GM11168 (cell line): ENCODE results near the gene GPR137B.
"Not testable (repeated sequence)": the region's sequence is repeated elsewhere in the genome, so short reads cannot be mapped to it uniquely, and the experiment has no call there.

ENCODE experiments used
- in situ Hi-C: fragments of 300-500 bp; cut with MboI; formaldehyde crosslinking; loops from one replicate; pipeline ENCODE4 v1.12.0; 2022; ENCODE audit warnings: low sequenced_read_pairs; ENCODE audit not compliant: unreplicated experiment

Gene GPR137B

GRCh38 chr1:236142253-236143103 lies at the start of gene GPR137B:
Gene GPR137B, plus strand, starts transcription at chr1:236142539. Its CDS starts 84 bp downstream, at chr1:236142623.
- in situ Hi-C loops: no loop called here

- in situ Hi-C loops: no loop called here
Measured at GRCh38 chr1:236092899-236093298, 49.4 kb upstream of the GPR137B start.

GRCh38 chr1:236095705-236096520 lies 46.4 kb upstream of the GPR137B start:
- in situ Hi-C loops: no loop called here

DNA sequence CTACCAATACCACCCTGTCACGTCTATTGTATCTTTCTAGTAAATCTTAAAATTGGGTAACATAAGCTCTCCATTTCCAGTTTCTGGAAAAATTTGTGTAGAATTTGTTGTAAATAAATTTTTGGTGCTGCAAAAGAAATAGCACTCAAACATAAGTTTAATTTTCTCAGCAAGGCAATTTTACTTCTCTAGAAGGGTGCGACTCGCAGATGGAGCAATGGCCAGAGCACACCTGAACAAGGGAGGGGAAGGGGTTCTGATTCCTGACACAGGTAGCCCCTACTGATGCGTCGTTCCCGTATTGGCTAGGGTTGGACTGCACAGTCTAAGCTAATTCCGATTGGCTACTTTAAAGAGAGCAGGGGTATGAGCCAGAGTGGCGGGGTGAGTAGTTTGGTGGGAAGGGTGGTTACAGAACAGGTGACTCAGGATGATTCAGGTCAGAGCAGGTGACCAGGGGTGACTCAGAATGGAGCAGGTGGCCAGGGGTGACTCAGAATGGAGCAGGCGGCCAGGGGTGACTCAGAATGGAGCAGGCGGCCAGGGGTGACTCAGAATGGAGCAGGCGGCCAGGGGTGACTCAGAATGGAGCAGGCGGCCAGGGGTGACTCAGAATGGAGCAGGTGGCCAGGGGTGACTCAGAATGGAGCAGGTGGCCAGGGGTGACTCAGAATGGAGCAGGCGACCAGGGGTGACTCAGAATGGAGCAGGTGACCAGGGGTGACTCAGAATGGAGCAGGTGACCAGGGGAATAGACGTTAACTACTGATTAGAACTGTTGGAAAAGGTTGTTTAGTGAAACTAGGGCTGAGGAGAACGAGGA lies 45.5 kb upstream of the GPR137B start:
- in situ Hi-C loops: not testable (repeated sequence)

GRCh38 chr1:236098267-236098666 lies 44.1 kb upstream of the GPR137B start:
- in situ Hi-C loops: no loop called here

DNA sequence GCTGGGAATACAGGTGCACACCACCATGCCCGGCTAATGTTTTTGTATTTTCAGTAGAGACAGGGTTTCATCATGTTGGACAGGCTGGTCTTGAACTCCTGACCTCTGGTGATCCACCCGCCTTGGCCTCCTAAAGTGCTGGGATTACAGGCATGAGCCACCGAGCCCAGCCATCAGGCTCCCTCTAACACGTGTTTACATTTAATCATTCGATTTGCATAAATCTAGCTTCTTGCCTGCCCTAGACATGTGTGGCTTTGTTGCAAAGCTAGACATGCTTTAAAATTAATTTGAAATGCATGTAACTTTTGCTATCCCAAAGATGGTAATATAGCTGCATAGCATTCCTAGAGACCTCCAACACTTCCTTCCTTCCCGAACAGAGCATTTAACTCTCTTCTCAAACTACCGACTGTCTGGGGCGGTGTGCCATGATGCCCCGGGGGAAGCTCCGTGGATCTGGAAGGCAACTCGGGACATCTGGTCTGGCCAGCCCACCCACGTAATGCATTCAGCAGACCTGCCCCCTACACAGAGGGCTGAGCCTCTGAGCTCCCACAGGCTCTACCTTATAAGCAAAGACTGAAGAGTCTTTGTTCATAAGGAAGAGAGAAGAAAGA lies 42.9 kb upstream of the GPR137B start:
- in situ Hi-C loops: no loop called here

GRCh38 chr1:236100799-236101198 lies 41.5 kb upstream of the GPR137B start:
- in situ Hi-C loops: loop anchor here (25.0 kb wide), 2 partner anchors 187 to 762 kb away; partner anchors contain the start of gene ERO1B

DNA sequence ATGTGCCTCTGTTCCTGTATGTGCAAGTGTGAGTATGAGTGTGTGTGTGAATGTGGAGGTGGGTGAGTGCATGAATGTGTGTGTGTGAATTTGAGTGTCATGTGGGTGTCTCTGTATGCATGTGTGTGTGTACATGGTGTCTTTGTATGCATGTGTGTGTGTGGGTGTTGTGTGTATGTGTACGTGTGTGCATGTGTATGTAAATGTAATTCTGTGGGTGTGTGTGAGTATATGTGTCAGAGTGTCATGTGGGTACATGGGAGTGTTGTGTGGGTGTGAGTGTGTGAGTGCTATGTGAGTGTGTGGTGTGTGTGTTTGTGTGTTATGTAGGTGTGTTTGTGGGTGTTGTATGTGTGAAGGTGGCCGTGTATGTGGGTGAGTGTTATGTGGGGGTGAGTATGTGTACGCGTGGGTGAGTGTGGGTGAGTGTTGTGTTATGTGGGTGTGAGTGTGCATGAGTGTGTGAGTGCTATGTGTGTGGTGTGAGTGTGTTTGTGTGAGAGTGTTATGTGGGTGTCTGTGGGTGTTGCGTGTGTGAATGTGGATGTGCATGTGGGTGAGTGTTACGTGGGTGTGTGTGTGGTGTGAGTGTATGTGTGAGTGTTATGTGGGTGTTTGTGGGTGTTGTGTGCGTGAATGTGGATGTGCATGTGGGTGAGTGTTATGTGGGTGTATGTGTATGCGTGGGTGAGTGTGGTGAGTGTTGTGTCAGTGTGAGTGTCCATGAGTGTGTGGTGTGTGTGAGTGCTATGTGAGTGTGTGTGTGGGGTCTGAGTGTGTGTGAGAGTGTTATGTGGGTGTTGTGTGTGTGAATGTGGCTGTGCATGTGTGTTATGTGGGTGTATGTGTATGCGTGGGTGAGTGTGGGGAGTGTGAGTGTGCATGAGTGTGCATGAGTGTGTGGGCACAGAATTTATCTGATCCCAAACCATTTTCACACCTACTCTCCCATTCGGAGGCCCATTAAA lies 40.8 kb upstream of the GPR137B start:
- in situ Hi-C loops: loop anchor here (25.0 kb wide), 2 partner anchors 186 to 761 kb away; partner anchors contain the start of gene ERO1B

- in situ Hi-C loops: loop anchor here (25.0 kb wide), 2 partner anchors 185 to 760 kb away; partner anchors contain the start of gene ERO1B
Measured at GRCh38 chr1:236102611-236103010, 39.7 kb upstream of the GPR137B start.

DNA sequence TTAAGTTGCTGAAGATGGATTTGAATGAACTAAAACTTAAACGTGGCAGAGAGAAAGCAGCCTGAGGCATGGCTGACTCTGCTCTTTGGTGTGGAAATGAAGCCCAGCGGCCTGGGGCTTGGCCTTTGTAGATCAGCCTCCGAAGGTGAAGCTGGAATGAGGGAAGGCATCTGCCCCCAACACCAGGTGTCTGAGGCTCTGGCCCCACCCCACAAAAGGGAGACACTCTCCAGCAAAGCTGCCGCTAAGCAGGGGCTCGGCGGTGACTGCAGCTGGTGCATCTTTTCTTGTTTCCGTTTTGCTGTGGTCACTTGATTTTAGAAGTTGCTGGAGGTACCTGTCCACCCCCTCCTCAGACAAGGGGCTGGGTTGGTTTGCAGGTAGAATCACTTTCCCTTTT lies 39.3 kb upstream of the GPR137B start:
- in situ Hi-C loops: loop anchor here (25.0 kb wide), 2 partner anchors 184 to 759 kb away; partner anchors contain the start of gene ERO1B

- in situ Hi-C loops: loop anchor here (25.0 kb wide), 2 partner anchors 184 to 759 kb away; partner anchors contain the start of gene ERO1B
Measured at GRCh38 chr1:236103646-236104218, 38.6 kb upstream of the GPR137B start.

- in situ Hi-C loops: loop anchor here (25.0 kb wide), 2 partner anchors 180 to 755 kb away; partner anchors contain the start of gene ERO1B
Measured at GRCh38 chr1:236107121-236107907, 35.0 kb upstream of the GPR137B start.

- in situ Hi-C loops: loop anchor here (25.0 kb wide), 2 partner anchors 179 to 754 kb away; partner anchors contain the start of gene ERO1B
Measured at GRCh38 chr1:236108027-236108648, 34.2 kb upstream of the GPR137B start.

DNA sequence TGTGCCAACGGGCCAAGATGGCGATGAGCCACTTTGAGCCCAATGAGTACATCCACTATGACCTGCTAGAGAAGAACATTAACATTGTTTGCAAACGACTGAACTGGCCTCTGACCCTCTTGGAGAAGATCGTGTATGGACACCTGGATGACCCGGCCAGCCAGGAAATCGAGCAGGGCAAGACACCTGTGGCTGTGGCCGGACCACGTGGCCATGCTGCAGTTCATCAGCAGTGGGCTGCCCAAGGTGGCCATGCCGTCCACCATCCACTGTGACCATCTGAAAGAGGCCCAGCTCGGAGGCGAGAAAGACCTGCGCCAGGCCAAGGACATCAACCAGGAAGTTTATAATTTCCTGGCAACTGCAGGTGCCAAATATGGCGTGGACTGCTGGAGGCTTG lies 32.2 kb upstream of the GPR137B start:
- in situ Hi-C loops: loop anchor here (25.0 kb wide), 2 partner anchors 177 to 752 kb away; partner anchors contain the start of gene ERO1B

DNA sequence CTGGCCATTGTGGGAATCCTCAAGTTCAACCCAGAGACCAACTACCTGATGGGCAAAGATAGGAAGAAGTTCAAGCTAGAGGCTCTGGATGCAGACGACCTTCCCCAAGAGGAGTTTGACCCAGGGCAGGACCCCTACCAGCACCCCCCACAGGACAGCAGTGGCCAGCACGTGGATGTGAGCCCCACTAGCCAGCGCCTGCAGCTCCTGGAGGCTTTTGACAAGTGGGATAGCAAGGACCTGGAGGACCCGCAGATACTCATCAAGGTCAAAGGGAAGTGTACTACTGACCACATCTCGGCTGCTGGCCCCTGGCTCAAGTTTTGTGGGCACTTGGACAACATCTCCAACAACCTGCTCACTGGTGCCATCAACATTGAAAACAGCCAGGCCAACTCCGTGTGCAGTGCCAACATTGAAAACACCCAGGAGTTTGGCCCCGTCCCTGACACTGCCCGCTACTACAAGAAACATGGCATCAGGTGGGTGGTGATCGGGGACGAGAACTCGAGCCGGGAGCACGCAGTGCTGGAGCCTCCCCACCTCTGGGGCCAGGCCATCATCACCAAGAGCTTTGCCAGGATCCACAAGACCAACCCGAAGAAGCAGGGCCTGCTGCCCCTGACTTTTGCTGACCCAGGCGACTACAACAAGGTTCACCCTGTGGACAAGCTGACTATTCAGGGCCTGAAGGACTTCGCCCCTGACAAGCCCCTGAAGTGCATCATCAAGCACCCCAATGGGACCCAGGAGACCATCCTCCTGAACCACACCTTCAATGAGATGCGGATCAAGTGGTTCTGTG lies 30.6 kb upstream of the GPR137B start:
- in situ Hi-C loops: loop anchor here (25.0 kb wide), 2 partner anchors 176 to 751 kb away; partner anchors contain the start of gene ERO1B

GRCh38 chr1:236112332-236112627 lies 30.1 kb upstream of the GPR137B start:
- in situ Hi-C loops: loop anchor here (25.0 kb wide), 2 partner anchors 175 to 750 kb away; partner anchors contain the start of gene ERO1B
